Gastrocnemius medialis (tissue), 4 donors: Measurements from ENCODE around the gene PVR.

ENCODE experiments used
- CTCF ChIP-seq, 5 experiments: fragments of 450-650 bp in 3 of 5; fragments of 200-600 bp in 2 of 5; sonication (generic) in 2 of 5; IDR thresholded peaks in 4 of 5; conservative IDR thresholded peaks in 1 of 5; 1 replicate in 4 of 5; 2 replicates in 1 of 5; pipeline ENCODE4 v1.5.1; 2016 to 2019; ENCODE audit warnings: antibody characterized with exemption in 5 of 5, mild to moderate bottlenecking in 3 of 5, moderate library complexity in 3 of 5
- POLR2A ChIP-seq, 2 donors: fragments of 450-650 bp; IDR thresholded peaks; one replicate each; pipeline ENCODE4 v1.6.1; 2017; ENCODE audit warnings: antibody characterized with exemption in 2 of 2, mild to moderate bottlenecking in 2 of 2, moderate library complexity in 2 of 2

GRCh38 chr19:44694184-44694579 lies 50.5 kb downstream of the PVR start:
- no peak for TF ChIP-seq POLR2A (IDR thresholded peaks at IDR 0.05)
- TF ChIP-seq CTCF (IDR thresholded peaks at IDR 0.05 in 4 of 5, conservative IDR thresholded peaks at IDR 0.05 in 1 of 5), result no peak
